Loucy (cell line): ENCODE results near the gene CHRNA5.
A peak's percentile ranks its signal among the peaks of the same experiment; 100 is the strongest.
"Not testable (repeated sequence)": the region's sequence is repeated elsewhere in the genome, so short reads cannot be mapped to it uniquely, and the experiment has no call there.

Source experiments
- H2AFZ ChIP-seq: fragments of 200-600 bp; sonication (generic); 2 replicates; pipeline ENCODE4 v1.6.0; 2016; ENCODE audit warnings: antibody characterized with exemption, mild to moderate bottlenecking, low read length, moderate library complexity
- H3F3A ChIP-seq: fragments of 200-600 bp; 2 replicates; pipeline ENCODE4 v1.6.0; 2016; ENCODE audit warnings: antibody characterized with exemption, low read depth, mild to moderate bottlenecking
- H3K27me3 ChIP-seq: fragments of 200-600 bp; sonication (generic); 2 replicates; pipeline ENCODE4 v1.6.1; 2014; ENCODE audit warnings: low read length, mild to moderate bottlenecking; ENCODE audit not compliant: insufficient read depth, poor library complexity, severe bottlenecking
- H3K36me3 ChIP-seq: fragments of 200-600 bp; sonication (generic); 2 replicates; pipeline ENCODE4 v1.6.1; 2016; ENCODE audit warnings: low read length; ENCODE audit not compliant: insufficient read depth
- H3K4me1 ChIP-seq: fragments of 200-600 bp; sonication (generic); 2 replicates; pipeline ENCODE4 v1.5.1; 2014; ENCODE audit warnings: low read length, mild to moderate bottlenecking; ENCODE audit not compliant: insufficient read depth, poor library complexity, severe bottlenecking
- H3K4me2 ChIP-seq: fragments of 200-600 bp; sonication (generic); 2 replicates; pipeline ENCODE4 v1.6.0; 2014; ENCODE audit warnings: antibody characterized with exemption, low read length, low read depth, mild to moderate bottlenecking; ENCODE audit not compliant: poor library complexity, severe bottlenecking
- H3K4me3 ChIP-seq: fragments of 200-600 bp; sonication (generic); 2 replicates; pipeline ENCODE4 v1.5.1; 2014; ENCODE audit warnings: low read length, mild to moderate bottlenecking, mixed read lengths; ENCODE audit not compliant: poor library complexity, severe bottlenecking
- H3K79me2 ChIP-seq: fragments of 200-600 bp; sonication (generic); 2 replicates; pipeline ENCODE4 v1.6.1; 2014; ENCODE audit warnings: low read length; ENCODE audit not compliant: insufficient read depth
- H3K9ac ChIP-seq: fragments of 200-600 bp; sonication (generic); 2 replicates; pipeline ENCODE4 v1.6.0; 2014; ENCODE audit warnings: mild to moderate bottlenecking, low read depth, low read length, moderate library complexity; ENCODE audit not compliant: poor library complexity, severe bottlenecking
- H3K9me2 ChIP-seq: fragments of 200-600 bp; sonication (generic); replicated peaks from 2 replicates; pipeline ENCODE4 v1.6.1; 2016; ENCODE audit warnings: low read depth, low read length, mixed read lengths
- H3K9me3 ChIP-seq: fragments of 200-600 bp; sonication (generic); 2 replicates; pipeline ENCODE4 v1.6.1; 2014; ENCODE audit warnings: mild to moderate bottlenecking, antibody characterized with exemption, low read length, low read depth; ENCODE audit not compliant: insufficient read depth
- H4K20me1 ChIP-seq: fragments of 200-600 bp; sonication (generic); 2 replicates; pipeline ENCODE4 v1.6.0; 2014; ENCODE audit warnings: antibody characterized with exemption, low read length, mild to moderate bottlenecking; ENCODE audit not compliant: insufficient read depth, poor library complexity, severe bottlenecking
- EZH2phosphoT487 ChIP-seq: fragments of 200-600 bp; IDR thresholded peaks from 2 replicates; pipeline ENCODE4 v1.6.1; 2018; ENCODE audit warnings: antibody characterized with exemption, mild to moderate bottlenecking, moderate library complexity, borderline replicate concordance
- TF ChIP-seq, protein P1 (sequence below): fragments of 200-600 bp; sonication (generic); conservative IDR thresholded peaks from 2 replicates; pipeline ENCODE4 v1.5.1; 2014; ENCODE audit warnings: mild to moderate bottlenecking, antibody characterized with exemption, low read length

The CHRNA5 gene

GRCh38 chr15:78538358-78538757 lies 27.0 kb upstream of the CHRNA5 start:
- Histone ChIP-seq H3F3A (no peaks in the 10 kb centered on the region), H3K9ac (no peak overlapping the region), H2AFZ (no peak overlapping the region), H3K36me3 (0 out of 2 replicates have a peak, but pooled peaks cover 5% of the 10 kb centered on the region), H3K4me1 (peaks cover 29% of the 10 kb centered on the region), H3K9me2 (no peaks in the 10 kb centered on the region), H4K20me1 (peaks cover 26% of the 10 kb centered on the region), H3K79me2 (peaks cover 33% of the 10 kb centered on the region), H3K27me3 (no peaks in the 10 kb centered on the region), H3K9me3 (no peaks in the 10 kb centered on the region), H3K4me2 (no peak overlapping the region), H3K4me3 (no peak overlapping the region)
- no peak for TF ChIP-seq EZH2phosphoT487
- TF ChIP-seq, protein P1, sequence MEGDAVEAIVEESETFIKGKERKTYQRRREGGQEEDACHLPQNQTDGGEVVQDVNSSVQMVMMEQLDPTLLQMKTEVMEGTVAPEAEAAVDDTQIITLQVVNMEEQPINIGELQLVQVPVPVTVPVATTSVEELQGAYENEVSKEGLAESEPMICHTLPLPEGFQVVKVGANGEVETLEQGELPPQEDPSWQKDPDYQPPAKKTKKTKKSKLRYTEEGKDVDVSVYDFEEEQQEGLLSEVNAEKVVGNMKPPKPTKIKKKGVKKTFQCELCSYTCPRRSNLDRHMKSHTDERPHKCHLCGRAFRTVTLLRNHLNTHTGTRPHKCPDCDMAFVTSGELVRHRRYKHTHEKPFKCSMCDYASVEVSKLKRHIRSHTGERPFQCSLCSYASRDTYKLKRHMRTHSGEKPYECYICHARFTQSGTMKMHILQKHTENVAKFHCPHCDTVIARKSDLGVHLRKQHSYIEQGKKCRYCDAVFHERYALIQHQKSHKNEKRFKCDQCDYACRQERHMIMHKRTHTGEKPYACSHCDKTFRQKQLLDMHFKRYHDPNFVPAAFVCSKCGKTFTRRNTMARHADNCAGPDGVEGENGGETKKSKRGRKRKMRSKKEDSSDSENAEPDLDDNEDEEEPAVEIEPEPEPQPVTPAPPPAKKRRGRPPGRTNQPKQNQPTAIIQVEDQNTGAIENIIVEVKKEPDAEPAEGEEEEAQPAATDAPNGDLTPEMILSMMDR, result no peak

- not testable (repeated sequence) for H3F3A ChIP-seq, H3K36me3 ChIP-seq, H3K9me2 ChIP-seq, H3K27me3 ChIP-seq, H3K9me3 ChIP-seq
- peak overlapping the region; percentile 97 for H3K4me2 ChIP-seq
- peak overlapping the region; percentile 88 for H2AFZ ChIP-seq
- peak overlapping the region; percentile 91 for H3K9ac ChIP-seq
- peak overlapping the region; percentile 95 for H3K4me3 ChIP-seq
- H3K79me2 ChIP-seq, result peaks cover 46% of the 10 kb centered on the region
- H4K20me1 ChIP-seq, result peaks cover 37% of the 10 kb centered on the region
- peaks cover 34% of the 10 kb centered on the region for H3K4me1 ChIP-seq
Measured at GRCh38 chr15:78539464-78540140, 25.7 kb upstream of the CHRNA5 start.

- H3K4me1 ChIP-seq, result peaks cover 39% of the 10 kb centered on the region
- peaks cover 14% of the 10 kb centered on the region for H3K36me3 ChIP-seq
- H4K20me1 ChIP-seq, result peaks cover 44% of the 10 kb centered on the region
- no peaks in the 10 kb centered on the region for H3K9me3 ChIP-seq
- H3K4me2 ChIP-seq, result peak within 1 kb of the TSS; percentile 97
- no peaks in the 10 kb centered on the region for H3K27me3 ChIP-seq
- TF ChIP-seq, protein P1, result no peak; the same call in 1 of the 2 replicates
- TF ChIP-seq EZH2phosphoT487, result no peak
- no peaks in the 10 kb centered on the region for H3K9me2 ChIP-seq
- H3K9ac ChIP-seq, result peak within 1 kb of the TSS; percentile 91
- peak within 1 kb of the TSS; percentile 88 for H2AFZ ChIP-seq
- H3K79me2 ChIP-seq, result peaks cover 53% of the 10 kb centered on the region
- H3F3A ChIP-seq, result no peaks in the 10 kb centered on the region
- peak within 1 kb of the TSS; percentile 95 for H3K4me3 ChIP-seq
Measured at GRCh38 chr15:78540141-78540870, 25.0 kb upstream of the CHRNA5 start, which contains the start of gene PSMA4. Gene PSMA4, plus strand, starts transcription at chr15:78540444. Its CDS starts 1,484 bp downstream, at chr15:78541928.
